ENCODE measurements around the gene GTPBP6.
"Not testable (repeated sequence)": the region's sequence is repeated elsewhere in the genome, so short reads cannot be mapped to it uniquely, and the experiment has no call there.

Gene GTPBP6

GRCh38 chrX:334331-334891 lies 15.8 kb upstream of the GTPBP6 start:
- DNase-seq = no peak

GRCh38 chrX:333611-334311 lies 15.2 kb upstream of the GTPBP6 start:
- DNase-seq = no peak

GRCh38 chrX:332916-333610 lies 14.5 kb upstream of the GTPBP6 start:
- DNase-seq = no peak

GRCh38 chrX:332496-332860 lies 13.9 kb upstream of the GTPBP6 start:
- DNase-seq = no peak

- no peak for DNase-seq
Measured at GRCh38 chrX:331825-332495, 13.4 kb upstream of the GTPBP6 start.

- no peak for DNase-seq
Measured at GRCh38 chrX:331151-331824, 12.7 kb upstream of the GTPBP6 start.

GRCh38 chrX:330726-331150 lies 12.1 kb upstream of the GTPBP6 start:
- no peak for DNase-seq

- DNase-seq = not testable (repeated sequence)
Measured at GRCh38 chrX:330141-330725, 11.6 kb upstream of the GTPBP6 start.

GRCh38 chrX:329291-329910 lies 10.8 kb upstream of the GTPBP6 start:
- no peak for DNase-seq

GRCh38 chrX:327660-328126 lies 9.1 kb upstream of the GTPBP6 start:
- DNase-seq = no peak

GRCh38 chrX:324664-325063 lies 6.1 kb upstream of the GTPBP6 start:
- not testable (repeated sequence) for DNase-seq

- no peak for DNase-seq
Measured at GRCh38 chrX:323721-324628, 5.4 kb upstream of the GTPBP6 start.

GRCh38 chrX:320126-320783 lies 1.7 kb upstream of the GTPBP6 start:
- no peak for DNase-seq

GRCh38 chrX:319579-320125 lies 1.1 kb upstream of the GTPBP6 start:
- DNase-seq = no peak

GRCh38 chrX:318068-318738 lies 393 bp downstream of the GTPBP6 start:
- peak; percentile 98 for DNase-seq

GRCh38 chrX:317424-318067 lies 1.1 kb downstream of the GTPBP6 start:
- DNase-seq = peak; percentile 98

GRCh38 chrX:316351-317325 lies 2.0 kb downstream of the GTPBP6 start:
- DNase-seq = no peak

Data from stimulated activated CD8-positive, alpha-beta memory T cell treated with anti-CD3 and anti-CD28 coated beads, Interleukin-4, amount 100 ng/mL, for 48 hours (primary cell).